Measurements from ENCODE around the gene MBD1.

- no peak for TF ChIP-seq CTCF (IDR thresholded peaks at IDR 0.05)
- TF ChIP-seq POLR2A (IDR thresholded peaks at IDR 0.05), result no peak
These were observed 30.4 kb downstream of the MBD1 start for GRCh38 chr18:50250935-50251334.
